Suprapubic skin (tissue), 4 donors: Measurements from ENCODE around the gene BIN1. TPM values are rescaled to one million over a fixed set of nuclear protein-coding genes. Genes with fewer than 3 reads are reported as not detected.
A peak's percentile ranks its signal among the peaks of the same experiment; 100 is the strongest.

Experiments used
- DNase-seq, 2 donors: peaks; one replicate each; pipeline ENCODE4 v3.0.0-alpha.2; 2019; ENCODE audit warnings: low spot score in 2 of 2
- H3K27ac ChIP-seq: fragments of 200-600 bp; sonication (generic); one replicate; pipeline ENCODE4 v1.5.1; 2019
- H3K27me3 ChIP-seq: fragments of 200-600 bp; sonication (generic); one replicate; pipeline ENCODE4 v1.5.1; 2019
- H3K36me3 ChIP-seq: fragments of 200-600 bp; sonication (generic); one replicate; pipeline ENCODE4 v1.5.1; 2019
- H3K4me1 ChIP-seq: fragments of 200-600 bp; sonication (generic); one replicate; pipeline ENCODE4 v1.5.1; 2019
- H3K4me3 ChIP-seq: fragments of 200-600 bp; sonication (generic); one replicate; pipeline ENCODE4 v1.5.1; 2019; ENCODE audit warnings: mild to moderate bottlenecking
- H3K9me3 ChIP-seq: fragments of 200-600 bp; sonication (generic); one replicate; pipeline ENCODE4 v1.5.1; 2019
- CTCF ChIP-seq, 2 donors: fragments of 200-600 bp in 1 of 2; fragments of 450-650 bp in 1 of 2; sonication (generic) in 1 of 2; IDR thresholded peaks; one replicate each; pipeline ENCODE4 v1.5.1; 2016 to 2019; ENCODE audit warnings: antibody characterized with exemption in 2 of 2, mild to moderate bottlenecking in 1 of 2, moderate library complexity in 1 of 2
- EP300 ChIP-seq: sonication (generic); formaldehyde crosslinking; IDR thresholded peaks from one replicate; pipeline ENCODE4 v1.6.1; 2017; ENCODE audit warnings: antibody characterized with exemption
- POLR2A ChIP-seq, 2 donors: fragments of 450-650 bp; IDR thresholded peaks; one replicate each; pipeline ENCODE4 v1.6.1; 2017; ENCODE audit warnings: antibody characterized with exemption in 2 of 2, mild to moderate bottlenecking in 2 of 2, moderate library complexity in 2 of 2
- POLR2AphosphoS5 ChIP-seq, 3 donors: sonication (generic); formaldehyde crosslinking; IDR thresholded peaks; one replicate each; pipeline ENCODE4 v1.6.1; 2017; ENCODE audit warnings: antibody characterized with exemption in 3 of 3
- WGBS: methylation state at CpG from one replicate; pipeline ENCODE4 v1.1.5; 2018; 5-methylcytosine and 5-hydroxymethylcytosine counted together
- total RNA-seq, 4 donors: library from RNA; depleted of rRNA; stranded (reverse); fragments of >200 nt; gene quantifications; one replicate each; pipeline ENCODE4 v1.1.0, GENCODE V29; 2016

Gene BIN1
- total RNA-seq, 4 donors from 2014 or later: 5.6 to 13.3 (median 8.8) TPM

GRCh38 chr2:127153691-127154158 is 46.8 kb upstream of the BIN1 start:
- peaks cover 17% of the 10 kb centered on the region for H3K4me1 ChIP-seq
- DNase-seq: no peak
- H3K9me3 ChIP-seq: no peaks in the 10 kb centered on the region
- TF ChIP-seq POLR2A (IDR thresholded peaks at IDR 0.05) (no peak), CTCF (IDR thresholded peaks at IDR 0.05) (no peak), EP300 (no peak), POLR2AphosphoS5 (IDR thresholded peaks at IDR 0.05) (no peak)
- peak overlapping the region; percentile 75 for H3K27ac ChIP-seq
- H3K36me3 ChIP-seq: no peaks in the 10 kb centered on the region
- no peaks in the 10 kb centered on the region for H3K27me3 ChIP-seq
- 78% methylated on average over 6 of the region's 6 CpGs for WGBS
- H3K4me3 ChIP-seq: no peak overlapping the region

- no peak overlapping the region for H3K27ac ChIP-seq
- no peak overlapping the region for H3K4me3 ChIP-seq
- no peaks in the 10 kb centered on the region for H3K36me3 ChIP-seq
- no peak for DNase-seq
- H3K9me3 ChIP-seq: no peaks in the 10 kb centered on the region
- H3K27me3 ChIP-seq: no peaks in the 10 kb centered on the region
- 100% methylated on average over 1 of the region's 1 CpG for WGBS
- TF ChIP-seq CTCF (IDR thresholded peaks at IDR 0.05) (no peak), EP300 (no peak), POLR2A (IDR thresholded peaks at IDR 0.05) (no peak), POLR2AphosphoS5 (IDR thresholded peaks at IDR 0.05) (no peak)
- peaks cover 14% of the 10 kb centered on the region for H3K4me1 ChIP-seq
These were observed 44.0 kb upstream of the BIN1 start for GRCh38 chr2:127150996-127151395.

GRCh38 chr2:127149384-127149783 is 42.4 kb upstream of the BIN1 start:
- Histone ChIP-seq H3K9me3 (no peaks in the 10 kb centered on the region), H3K27me3 (no peaks in the 10 kb centered on the region), H3K36me3 (no peaks in the 10 kb centered on the region), H3K4me3 (no peak overlapping the region), H3K27ac (no peak overlapping the region), H3K4me1 (peaks cover 23% of the 10 kb centered on the region)
- no peak for DNase-seq
- 73% methylated on average over 4 of the region's 4 CpGs for WGBS
- no peak for TF ChIP-seq EP300
- TF ChIP-seq POLR2A (IDR thresholded peaks at IDR 0.05): no peak
- no peak for TF ChIP-seq CTCF (IDR thresholded peaks at IDR 0.05)
- no peak for TF ChIP-seq POLR2AphosphoS5 (IDR thresholded peaks at IDR 0.05)

GRCh38 chr2:127146820-127147502 is 40.0 kb upstream of the BIN1 start:
- Histone ChIP-seq H3K4me3 (no peak overlapping the region), H3K4me1 (peaks cover 27% of the 10 kb centered on the region), H3K27me3 (no peaks in the 10 kb centered on the region), H3K9me3 (no peaks in the 10 kb centered on the region), H3K36me3 (no peaks in the 10 kb centered on the region), H3K27ac (no peak overlapping the region)
- TF ChIP-seq POLR2A (IDR thresholded peaks at IDR 0.05) (no peak), POLR2AphosphoS5 (IDR thresholded peaks at IDR 0.05) (no peak), CTCF (IDR thresholded peaks at IDR 0.05) (no peak), EP300 (no peak)
- WGBS: 79% methylated on average over 6 of the region's 10 CpGs
- no peak for DNase-seq

- 96% methylated on average over 16 of the region's 18 CpGs for WGBS
- no peak for DNase-seq
- H3K27ac ChIP-seq: no peak overlapping the region
- no peaks in the 10 kb centered on the region for H3K27me3 ChIP-seq
- H3K9me3 ChIP-seq: no peaks in the 10 kb centered on the region
- no peaks in the 10 kb centered on the region for H3K36me3 ChIP-seq
- TF ChIP-seq POLR2A (IDR thresholded peaks at IDR 0.05) (no peak), CTCF (IDR thresholded peaks at IDR 0.05) (no peak), EP300 (no peak), POLR2AphosphoS5 (IDR thresholded peaks at IDR 0.05) (no peak)
- H3K4me3 ChIP-seq: no peak overlapping the region
- H3K4me1 ChIP-seq: peaks cover 27% of the 10 kb centered on the region
These were observed 39.2 kb upstream of the BIN1 start for GRCh38 chr2:127146071-127146725.
